Thoracic aorta (tissue), 2 donors: Measurements from ENCODE around the gene NAXD. TPM values are rescaled to one million over a fixed set of nuclear protein-coding genes. Genes with fewer than 3 reads are reported as not detected.

ENCODE experiments used
- ATAC-seq: fragments of 150-250 bp; one replicate; pipeline ENCODE4 v1.8.0; 2017; ENCODE audit warnings: low read depth; ENCODE audit not compliant: insufficient number of reproducible peaks, low FRiP score
- DNase-seq: peaks from one replicate; pipeline ENCODE4 v3.0.0-alpha.2; 2020; ENCODE audit warnings: low spot score
- H3K27ac ChIP-seq, 2 donors: fragments of 200-600 bp; sonication (generic); 1 replicate in 1 of 2; 2 replicates in 1 of 2; pipeline ENCODE4 v1.5.1; 2016; ENCODE audit warnings: mild to moderate bottlenecking in 2 of 2, moderate library complexity in 2 of 2
- H3K27me3 ChIP-seq: fragments of 200-600 bp; sonication (generic); replicated peaks from 2 replicates; pipeline ENCODE4 v1.6.0; 2016; ENCODE audit warnings: mild to moderate bottlenecking; ENCODE audit not compliant: insufficient read depth
- H3K36me3 ChIP-seq: fragments of 200-600 bp; sonication (generic); one replicate; pipeline ENCODE4 v1.5.1; 2016
- H3K4me1 ChIP-seq, 2 donors: fragments of 200-600 bp; sonication (generic); 1 replicate in 1 of 2; 2 replicates in 1 of 2; pipeline versions ENCODE4 v1.5.1 to v1.6.0; 2016; ENCODE audit warnings: low read depth in 2 of 2, mild to moderate bottlenecking in 1 of 2; ENCODE audit not compliant: control insufficient read depth in 1 of 2
- H3K4me3 ChIP-seq: fragments of 200-600 bp; sonication (generic); 2 replicates; pipeline ENCODE4 v1.5.1; 2016; ENCODE audit warnings: mild to moderate bottlenecking
- H3K9me3 ChIP-seq: fragments of 200-600 bp; sonication (generic); 2 replicates; pipeline ENCODE4 v1.5.1; 2016
- total RNA-seq, 2 donors: library from RNA; depleted of rRNA; stranded (reverse); fragments of >200 nt; gene quantifications; one replicate each; pipeline versions ENCODE4 v1.1.0 to v1.2.3, GENCODE V29; 2016
- TF ChIP-seq, protein P1 (sequence below): fragments of 200-600 bp; sonication (generic); IDR thresholded peaks from one replicate; pipeline ENCODE4 v1.5.1; 2019; ENCODE audit warnings: antibody characterized with exemption

NAXD gene
- total RNA-seq, 2 donors from 2014 or later, result 24.9 to 31.4 TPM

DNA sequence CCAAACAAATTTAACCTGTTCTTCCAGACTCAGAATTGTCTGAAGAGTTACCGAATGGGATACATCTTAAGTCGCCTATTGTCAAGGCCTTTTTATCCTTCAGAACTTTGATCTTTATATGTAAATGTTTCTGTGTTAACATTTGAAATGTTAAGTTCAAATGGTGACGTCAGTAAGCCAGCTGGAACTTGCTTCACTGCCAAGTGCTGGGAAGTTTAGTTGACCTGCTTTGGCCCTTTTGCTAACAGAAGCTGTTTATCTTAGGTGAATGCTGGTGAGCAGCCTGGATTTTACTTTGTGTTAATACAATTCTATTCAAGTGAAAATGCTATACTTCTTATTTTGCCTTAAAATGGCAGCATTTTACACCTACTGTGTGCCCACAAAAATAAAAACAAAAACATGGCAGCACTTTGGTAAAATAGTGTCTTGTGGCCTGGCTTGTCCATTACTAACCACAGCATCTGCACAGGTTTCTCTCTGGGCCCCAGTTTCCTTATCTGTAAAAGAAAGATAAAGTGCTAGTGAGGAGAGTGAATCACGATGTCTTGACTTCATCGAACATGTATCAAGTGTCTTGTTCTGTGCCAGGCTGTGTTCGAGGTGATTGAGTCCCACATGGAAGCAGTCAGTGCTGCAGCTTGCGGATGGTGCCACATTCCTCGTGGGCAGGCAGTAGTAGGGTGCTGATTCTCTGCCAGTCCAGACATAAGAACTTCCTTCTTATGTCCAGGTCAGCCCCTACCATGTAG, 2.2 kb downstream of the NAXD start:
- Histone ChIP-seq H3K9me3 (no peaks in the 10 kb centered on the region), H3K4me1 (peaks cover 15 to 35% of the 10 kb centered on the region in 2 donors), H3K27me3 (no peaks in the 10 kb centered on the region), H3K27ac (peak overlapping the region in 1 of 2 donors; percentile 96), H3K4me3 (no peak overlapping the region), H3K36me3 (no peaks in the 10 kb centered on the region)
- TF ChIP-seq, protein P1, sequence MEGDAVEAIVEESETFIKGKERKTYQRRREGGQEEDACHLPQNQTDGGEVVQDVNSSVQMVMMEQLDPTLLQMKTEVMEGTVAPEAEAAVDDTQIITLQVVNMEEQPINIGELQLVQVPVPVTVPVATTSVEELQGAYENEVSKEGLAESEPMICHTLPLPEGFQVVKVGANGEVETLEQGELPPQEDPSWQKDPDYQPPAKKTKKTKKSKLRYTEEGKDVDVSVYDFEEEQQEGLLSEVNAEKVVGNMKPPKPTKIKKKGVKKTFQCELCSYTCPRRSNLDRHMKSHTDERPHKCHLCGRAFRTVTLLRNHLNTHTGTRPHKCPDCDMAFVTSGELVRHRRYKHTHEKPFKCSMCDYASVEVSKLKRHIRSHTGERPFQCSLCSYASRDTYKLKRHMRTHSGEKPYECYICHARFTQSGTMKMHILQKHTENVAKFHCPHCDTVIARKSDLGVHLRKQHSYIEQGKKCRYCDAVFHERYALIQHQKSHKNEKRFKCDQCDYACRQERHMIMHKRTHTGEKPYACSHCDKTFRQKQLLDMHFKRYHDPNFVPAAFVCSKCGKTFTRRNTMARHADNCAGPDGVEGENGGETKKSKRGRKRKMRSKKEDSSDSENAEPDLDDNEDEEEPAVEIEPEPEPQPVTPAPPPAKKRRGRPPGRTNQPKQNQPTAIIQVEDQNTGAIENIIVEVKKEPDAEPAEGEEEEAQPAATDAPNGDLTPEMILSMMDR, result no peak
- DNase-seq, result no peak
- no peak for ATAC-seq

DNA sequence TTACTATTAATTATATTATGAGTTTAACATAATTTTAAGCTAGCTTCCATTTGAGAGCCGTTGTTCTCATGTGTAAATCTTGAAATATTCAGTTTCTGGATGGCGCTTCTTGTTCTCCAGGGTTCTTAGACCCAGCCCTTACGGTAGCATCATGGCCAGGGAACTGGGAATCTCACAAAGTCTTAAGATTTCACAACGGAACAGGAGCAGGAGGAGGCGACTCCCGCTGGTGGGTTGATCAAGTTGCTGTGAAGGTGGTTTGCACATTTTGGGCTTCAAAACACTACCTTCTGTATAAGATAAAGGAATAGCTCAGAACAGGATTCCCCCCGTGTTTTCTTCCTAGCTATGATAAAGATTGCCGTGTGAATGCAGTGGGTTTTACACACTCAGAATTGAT, 2.8 kb downstream of the NAXD start:
- ATAC-seq, result no peak
- Histone ChIP-seq H3K4me1 (peaks cover 15 to 35% of the 10 kb centered on the region in 2 donors), H3K9me3 (no peaks in the 10 kb centered on the region), H3K27ac (no peak overlapping the region), H3K36me3 (peaks cover 6% of the 10 kb centered on the region), H3K27me3 (no peaks in the 10 kb centered on the region), H3K4me3 (no peak overlapping the region)
- TF ChIP-seq, protein P1, result no peak
- DNase-seq, result no peak

DNA sequence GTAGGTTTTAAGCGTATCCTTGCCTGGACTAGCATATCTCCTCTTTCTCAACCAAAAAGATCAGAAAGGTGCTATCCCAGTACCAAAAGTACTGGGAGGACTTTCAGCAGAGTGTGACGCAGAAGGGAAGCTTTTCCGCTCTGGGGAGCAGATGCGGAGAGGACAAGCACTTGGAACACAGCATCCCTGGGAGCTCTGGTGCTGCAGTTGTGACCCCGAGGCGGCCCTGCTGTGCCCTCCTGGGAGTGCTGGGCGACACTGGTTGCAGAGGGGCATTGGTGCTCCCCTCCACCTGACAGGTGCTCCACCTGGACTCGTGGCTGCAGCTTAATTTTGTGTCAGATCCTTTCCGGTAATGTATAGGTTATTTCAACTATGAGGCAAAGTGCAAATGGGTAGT, 3.4 kb downstream of the NAXD start:
- DNase-seq, result no peak
- TF ChIP-seq, protein P1, result no peak
- H3K9me3 ChIP-seq, result no peaks in the 10 kb centered on the region
- H3K4me1 ChIP-seq, result peaks cover 15 to 35% of the 10 kb centered on the region in 2 donors
- no peaks in the 10 kb centered on the region for H3K27me3 ChIP-seq
- no peak for ATAC-seq
- H3K4me3 ChIP-seq, result no peak overlapping the region
- H3K27ac ChIP-seq, result no peak overlapping the region
- peaks cover 11% of the 10 kb centered on the region for H3K36me3 ChIP-seq

DNA sequence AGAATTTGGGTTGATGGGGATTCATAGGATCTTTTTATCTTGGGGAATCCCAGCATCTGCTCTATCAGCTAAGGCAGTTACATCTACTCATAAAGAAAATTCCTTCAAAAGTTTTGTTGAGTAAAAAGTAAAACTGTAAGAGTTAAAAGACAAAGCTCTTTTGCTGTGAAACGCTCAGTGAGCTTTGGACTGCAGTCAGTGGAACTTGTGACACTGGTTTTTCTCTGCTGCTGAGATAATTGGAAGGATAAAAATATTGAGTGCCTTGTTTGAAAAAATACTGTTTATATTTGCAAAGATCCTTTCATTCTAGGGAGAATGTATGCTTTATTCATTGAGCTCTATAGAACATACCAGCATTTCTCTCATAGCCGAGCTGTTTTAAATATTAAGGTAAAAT, 5.3 kb downstream of the NAXD start:
- H3K9me3 ChIP-seq, result no peaks in the 10 kb centered on the region
- TF ChIP-seq, protein P1, result no peak
- peaks cover 15 to 31% of the 10 kb centered on the region in 2 donors for H3K4me1 ChIP-seq
- no peak overlapping the region for H3K27ac ChIP-seq
- peaks cover 18% of the 10 kb centered on the region for H3K36me3 ChIP-seq
- ATAC-seq (no peak), DNase-seq (no peak)
- H3K4me3 ChIP-seq, result no peak overlapping the region
- no peaks in the 10 kb centered on the region for H3K27me3 ChIP-seq

DNA sequence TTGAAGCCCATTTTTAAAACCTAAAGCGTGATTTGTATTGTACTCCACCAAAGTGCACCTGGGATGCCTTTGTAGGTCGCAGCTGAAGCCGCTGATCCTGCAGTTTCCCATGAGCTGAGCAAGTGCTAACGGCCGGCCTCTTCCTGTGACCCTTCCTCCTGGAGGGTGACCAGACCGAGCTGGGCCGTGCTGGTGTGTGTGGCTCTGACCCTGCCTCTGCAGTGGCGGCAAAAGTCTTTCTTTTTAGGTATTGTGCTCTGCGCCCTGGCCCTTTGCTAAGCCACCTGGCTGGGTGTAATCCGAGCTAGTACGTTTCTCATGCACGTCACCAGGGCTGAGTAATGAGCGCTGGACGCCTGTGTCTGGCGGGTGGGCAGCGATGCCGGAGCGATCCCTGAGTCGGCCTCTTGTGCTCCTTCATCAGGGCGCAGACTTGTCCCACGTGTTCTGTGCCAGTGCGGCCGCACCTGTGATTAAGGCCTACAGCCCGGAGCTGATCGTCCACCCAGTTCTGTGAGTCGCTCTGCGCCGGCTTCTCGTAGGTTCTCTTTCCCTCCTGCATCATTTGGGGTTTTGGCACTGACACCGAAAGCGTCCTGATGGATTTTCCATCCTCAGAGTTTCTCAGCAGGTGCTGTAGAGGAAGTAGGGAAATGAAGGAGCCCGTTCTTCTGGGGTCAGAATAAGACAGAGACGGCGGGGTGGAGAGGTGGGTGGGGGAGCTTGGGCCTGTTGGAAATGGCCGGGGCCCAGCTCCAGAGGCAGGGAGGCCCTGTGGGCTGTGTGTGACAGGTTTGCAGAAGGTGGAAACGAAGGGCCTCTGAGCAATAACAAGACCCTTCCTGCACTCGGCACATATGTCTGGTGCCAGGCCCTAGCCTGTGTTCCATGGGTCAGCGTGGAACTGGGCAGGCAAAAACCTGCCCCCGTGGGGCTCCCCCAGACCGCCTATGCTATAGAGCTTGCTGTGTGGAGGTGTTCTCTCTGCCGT, 9.7 kb downstream of the NAXD start:
- DNase-seq, result no peak
- Histone ChIP-seq H3K27ac (no peak overlapping the region), H3K9me3 (no peaks in the 10 kb centered on the region), H3K4me1 (peaks cover 0 to 9% of the 10 kb centered on the region in 2 donors), H3K36me3 (peaks cover 35% of the 10 kb centered on the region), H3K4me3 (no peak overlapping the region), H3K27me3 (no peaks in the 10 kb centered on the region)
- ATAC-seq, result no peak
- TF ChIP-seq, protein P1, result no peak
